CD1c-positive myeloid dendritic cell (primary cell): ENCODE data around the gene RAD54L2.
A peak's percentile ranks its signal among the peaks of the same experiment; 100 is the strongest.
"Not testable (repeated sequence)": the region's sequence is repeated elsewhere in the genome, so short reads cannot be mapped to it uniquely, and the experiment has no call there.

Experiments
- DNase-seq: peaks from one replicate; pipeline ENCODE4 v3.0.0-alpha.2; 2016; ENCODE audit errors: extremely low spot score

The RAD54L2 gene

DNA sequence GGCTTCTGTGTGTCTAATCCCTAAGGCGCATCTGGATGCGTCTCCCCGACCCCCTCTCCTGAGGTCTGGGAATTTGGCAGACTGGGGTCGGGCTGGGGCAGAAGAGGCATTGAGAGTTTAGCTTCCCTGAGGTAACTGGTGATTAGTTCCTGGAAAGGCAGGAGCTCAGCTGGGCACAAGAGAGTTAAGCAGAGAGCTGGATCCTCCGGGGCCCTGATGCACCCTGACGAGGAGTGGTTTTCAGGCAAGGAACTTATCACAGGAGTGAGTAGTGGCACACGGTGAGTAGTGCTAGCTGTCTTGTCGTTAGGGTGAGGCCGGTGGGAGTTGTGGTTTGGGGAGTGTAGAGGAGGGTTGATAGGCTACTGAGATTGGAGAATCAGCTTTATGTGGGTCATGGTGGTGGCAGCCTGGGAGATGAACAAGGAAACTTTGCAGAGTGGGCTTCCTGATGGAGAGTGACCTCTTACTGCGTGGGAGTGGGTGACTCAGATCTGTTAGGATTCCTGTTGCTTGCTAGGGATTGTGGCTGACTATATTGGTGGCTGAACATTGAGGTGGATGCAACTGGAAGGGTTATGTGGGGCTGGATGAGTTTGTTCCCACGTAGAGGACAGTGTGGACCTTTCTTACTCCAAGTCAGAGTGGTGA lies 897 bp downstream of the RAD54L2 start:
- DNase-seq: peak; percentile 72

DNA sequence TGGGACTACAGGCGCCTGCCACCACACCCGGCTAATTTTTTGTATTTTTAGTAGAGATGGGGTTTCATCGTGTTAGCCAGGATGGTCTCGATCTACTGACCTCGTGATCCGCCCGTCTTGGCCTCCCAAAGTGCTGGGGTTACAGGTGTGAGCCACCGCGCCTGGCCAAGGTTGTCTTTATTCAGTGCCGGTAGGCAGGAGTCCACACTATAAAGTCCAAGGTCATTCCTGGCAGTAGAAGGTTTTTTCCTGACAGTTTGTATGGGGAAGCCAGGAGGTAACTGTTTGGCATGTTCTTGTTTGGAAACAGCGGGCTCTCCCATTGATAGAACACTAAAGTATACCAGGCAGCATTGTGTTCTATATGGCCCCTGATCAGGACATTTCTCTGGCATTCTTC lies 4.1 kb downstream of the RAD54L2 start:
- DNase-seq: not testable (repeated sequence)

DNA sequence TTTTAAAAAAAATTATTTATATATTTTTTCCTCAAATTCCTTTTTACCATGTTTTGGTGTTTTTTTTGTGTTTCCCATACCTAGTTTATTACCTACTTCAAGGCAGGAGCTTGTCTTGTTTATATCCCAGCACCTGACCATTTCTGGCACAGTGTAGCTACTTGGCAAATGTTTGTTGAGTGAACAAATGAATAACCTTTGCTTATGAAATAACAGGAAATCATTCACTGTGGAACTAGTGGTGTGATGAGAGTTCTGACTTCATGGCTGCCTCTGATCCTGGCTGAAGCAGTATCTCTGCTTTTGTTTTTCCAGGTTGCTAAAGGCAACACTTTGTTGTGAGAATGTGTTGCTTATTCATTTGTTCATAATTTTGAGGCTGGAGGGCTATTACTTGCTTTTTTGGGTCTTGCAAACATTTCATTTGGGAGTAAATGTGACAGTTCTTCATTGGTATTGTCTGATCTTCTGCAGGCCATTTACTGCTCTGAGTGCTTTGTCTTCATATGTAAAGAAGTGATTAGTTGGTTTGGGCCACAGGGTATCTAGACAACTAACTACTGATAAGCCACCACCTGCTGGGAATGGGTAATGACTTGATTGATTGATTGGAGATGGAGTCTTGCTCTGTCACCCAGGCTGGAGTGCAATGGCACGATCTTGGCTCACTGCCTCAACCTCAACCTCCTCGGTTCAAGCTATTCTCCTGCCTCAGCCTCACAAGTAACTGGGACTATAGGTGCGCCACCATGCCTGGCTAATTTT lies 5.7 kb downstream of the RAD54L2 start:
- no peak for DNase-seq

DNA sequence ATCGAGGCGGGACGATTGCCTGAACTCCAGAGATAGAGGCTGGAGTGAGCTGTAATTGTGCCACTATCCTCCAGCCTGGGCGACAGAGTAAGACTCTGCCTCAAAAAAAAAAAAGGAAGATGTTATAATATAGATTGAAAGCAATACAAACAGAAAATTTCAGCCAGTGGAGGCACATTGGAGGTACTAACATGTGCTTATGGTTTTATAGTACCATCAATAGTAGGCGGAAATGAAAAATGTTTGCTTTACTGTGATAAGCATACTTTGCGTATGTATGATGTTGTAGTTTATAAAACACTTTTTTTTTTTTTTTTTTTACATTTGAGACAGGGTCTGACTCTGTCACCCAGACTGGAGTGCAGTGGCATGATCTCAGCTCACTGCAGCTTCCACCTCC lies 8.8 kb downstream of the RAD54L2 start:
- DNase-seq: no peak

DNA sequence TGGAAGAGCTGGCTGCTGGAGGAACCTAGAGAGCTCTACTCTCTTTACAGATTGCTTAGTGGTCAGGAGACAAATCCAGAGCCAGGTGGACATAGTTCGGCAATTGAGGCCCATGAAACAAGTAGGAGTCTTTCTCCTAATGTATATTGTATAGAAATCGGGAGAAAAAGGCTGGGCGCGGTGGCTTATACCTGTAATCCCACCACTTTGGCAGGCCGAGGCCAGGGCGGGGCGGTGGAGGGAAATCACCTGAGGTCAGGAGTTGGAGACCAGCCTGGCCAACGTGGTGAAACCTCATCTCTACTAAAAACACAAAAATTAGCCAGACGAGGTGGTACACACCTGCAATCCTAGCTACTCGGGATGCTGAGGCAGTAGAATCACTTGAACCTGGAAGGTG lies 10.8 kb downstream of the RAD54L2 start:
- no peak for DNase-seq

DNA sequence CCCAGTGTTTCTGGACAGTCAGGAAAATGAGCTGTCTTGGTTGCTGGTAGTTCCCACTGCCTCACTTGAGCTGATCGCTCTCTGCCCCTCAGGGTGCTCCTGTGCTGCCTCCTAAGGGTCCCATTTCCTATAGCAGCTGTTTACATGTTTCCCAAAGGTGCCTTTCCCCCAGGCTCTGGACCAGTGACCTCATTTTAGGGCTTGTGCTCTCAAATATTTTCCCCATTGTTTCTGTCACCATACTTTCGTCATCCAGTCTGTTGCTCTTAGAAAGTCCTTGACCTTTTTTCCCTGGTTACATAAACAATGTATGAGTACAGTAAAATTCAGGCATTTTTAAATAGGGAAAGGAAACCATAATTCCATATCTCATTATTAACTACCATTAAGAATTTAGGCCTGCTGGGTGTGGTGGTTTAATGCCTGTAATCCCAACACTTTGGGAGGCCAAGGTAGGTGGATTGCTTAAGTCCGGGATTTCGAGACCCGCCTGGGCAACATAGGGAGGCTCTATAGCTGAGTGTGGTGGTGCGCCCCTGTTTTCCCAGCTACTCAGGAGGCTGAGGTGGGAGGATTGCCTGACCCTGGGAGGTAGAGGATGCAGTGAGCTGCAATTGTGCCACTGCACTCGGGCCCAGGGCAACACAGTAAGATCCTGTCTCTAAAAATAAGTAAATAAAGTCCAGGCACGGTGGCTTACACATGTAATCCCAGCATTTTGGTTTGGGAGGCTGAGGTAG lies 11.7 kb downstream of the RAD54L2 start:
- no peak for DNase-seq

DNA sequence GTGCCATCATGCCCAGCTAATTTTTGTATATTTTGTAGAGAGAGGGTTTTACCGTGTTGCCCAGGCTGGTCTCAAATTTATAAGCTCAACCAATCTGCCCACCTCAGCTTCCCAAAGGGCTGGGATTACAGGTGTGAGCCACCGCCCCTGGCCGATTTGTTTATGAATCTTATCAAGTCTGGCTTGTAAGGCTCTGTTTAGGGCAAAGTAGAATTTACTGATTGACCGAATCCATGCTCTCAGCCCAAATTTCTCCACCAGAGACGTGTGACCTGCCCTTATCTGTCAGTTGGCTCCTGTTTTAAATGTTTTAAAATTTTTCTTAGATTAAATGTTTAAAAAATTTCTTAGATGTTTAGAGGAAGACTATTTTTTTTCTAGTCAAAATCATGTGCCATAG lies 19.5 kb downstream of the RAD54L2 start:
- no peak for DNase-seq

DNA sequence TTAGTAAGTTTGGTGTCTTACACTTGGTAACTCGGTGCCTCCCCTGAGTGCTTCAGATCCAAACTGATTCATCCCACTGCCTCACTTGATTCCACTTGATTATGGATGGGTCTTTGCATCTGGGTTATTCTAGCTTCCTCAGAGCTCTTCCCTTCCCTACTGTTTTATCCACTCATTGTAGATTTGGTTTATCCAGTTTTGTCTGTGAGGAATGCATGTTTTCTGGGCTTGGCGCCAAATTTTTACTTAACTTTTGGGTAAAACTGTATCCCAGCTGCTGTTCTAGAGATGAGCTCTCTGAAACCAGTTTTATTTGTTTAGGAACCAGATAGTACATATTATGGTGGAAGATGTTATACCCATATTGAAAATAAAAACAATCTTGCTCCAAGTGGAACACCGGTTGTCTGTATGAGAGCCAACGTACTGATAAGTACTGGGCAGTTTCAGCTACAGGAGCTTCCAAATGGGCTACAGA lies 20.9 kb downstream of the RAD54L2 start:
- no peak for DNase-seq

DNA sequence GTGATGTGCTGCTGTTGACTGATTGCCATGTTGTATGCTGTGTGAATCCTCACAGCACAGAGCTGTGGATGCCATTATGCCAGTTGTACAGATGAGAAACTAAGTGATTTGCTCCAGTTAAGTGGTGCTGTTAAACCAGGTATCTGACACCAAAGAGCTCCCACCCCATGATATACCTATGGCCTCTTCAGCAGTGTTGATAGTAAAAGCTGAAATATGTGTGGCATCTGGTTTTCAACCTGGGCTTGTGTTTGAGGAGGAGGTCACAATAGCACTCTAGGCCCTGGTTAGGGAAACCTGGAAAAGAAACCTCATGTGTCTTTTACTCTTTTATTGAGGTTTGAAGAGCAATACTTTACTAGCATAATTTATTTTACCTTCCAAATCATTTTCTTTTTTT lies 21.4 kb downstream of the RAD54L2 start:
- DNase-seq: no peak

DNA sequence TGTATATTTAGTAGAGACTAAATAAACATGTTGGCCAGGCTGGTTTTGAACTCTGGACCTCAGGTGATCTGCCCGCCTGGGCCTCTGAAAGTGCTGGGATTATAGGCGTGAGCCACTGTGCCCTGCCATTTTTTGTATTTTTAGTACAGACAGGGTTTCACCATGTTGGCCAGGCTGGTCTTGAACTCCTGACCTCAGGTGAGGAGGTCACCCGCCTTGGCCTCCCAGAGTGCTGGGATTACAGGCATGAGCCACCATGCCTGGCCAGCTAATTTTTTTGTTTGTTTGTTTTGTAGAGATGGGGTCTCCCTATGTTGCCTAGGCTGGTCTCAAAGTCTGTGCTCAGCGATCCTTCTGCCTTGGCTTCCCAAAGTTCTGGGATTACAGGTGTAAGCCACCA lies 23.9 kb downstream of the RAD54L2 start:
- not testable (repeated sequence) for DNase-seq

DNA sequence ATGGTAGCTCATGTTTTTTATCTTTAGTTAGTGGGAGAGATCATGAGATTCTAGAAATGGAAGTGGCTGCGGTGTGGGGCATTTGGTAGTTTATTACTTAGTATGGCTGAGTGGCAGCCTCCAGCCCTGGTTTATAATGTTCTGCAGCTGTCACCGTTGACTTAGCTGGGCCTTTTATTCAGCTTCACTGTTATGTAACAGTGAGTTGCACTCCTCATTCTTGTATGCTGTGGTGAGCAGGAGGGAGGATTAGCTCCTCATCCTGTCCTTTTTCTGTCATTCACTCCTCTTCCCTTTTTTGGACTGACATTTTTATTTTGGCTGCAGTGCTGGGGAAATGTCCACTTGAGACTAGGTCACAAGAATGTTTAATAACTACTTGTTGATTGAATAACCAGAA lies 29.5 kb downstream of the RAD54L2 start:
- no peak for DNase-seq

DNA sequence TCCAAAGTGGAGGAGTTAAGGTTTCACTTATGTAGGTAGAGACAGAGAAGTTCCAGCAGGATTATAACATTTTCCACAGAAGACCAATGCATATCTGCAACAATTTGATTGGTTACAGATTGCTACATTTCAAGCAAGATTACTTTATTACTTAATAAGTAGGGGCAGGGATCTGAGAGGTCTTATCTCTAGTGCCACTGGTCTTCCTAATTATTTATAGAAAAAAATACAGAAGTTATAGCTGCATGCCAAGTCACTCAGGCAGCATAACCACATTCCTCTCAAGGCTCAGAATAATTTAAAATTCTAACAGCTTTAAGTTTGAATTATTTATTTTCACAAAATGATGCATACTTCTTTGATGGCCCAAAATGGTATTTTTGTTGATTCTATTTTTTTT lies 30.5 kb downstream of the RAD54L2 start:
- DNase-seq: no peak

DNA sequence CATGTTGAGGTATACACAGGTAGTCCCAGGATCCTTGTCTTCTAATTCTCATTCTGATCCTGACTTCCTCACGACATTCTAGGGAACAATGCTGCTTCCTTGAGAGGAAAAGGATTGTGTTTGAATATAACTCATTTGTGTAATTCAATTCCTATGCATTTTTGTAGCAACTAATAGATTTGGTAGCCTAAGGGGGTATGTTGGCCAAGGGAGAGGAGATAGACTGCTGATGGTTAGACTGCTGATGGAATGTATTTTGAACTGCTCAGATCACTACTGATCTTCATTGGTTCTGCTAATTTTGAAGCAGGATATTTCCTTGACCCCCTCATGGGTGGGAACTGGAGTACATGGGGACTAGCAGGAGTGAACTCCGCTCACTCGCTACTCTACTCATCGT lies 39.7 kb downstream of the RAD54L2 start:
- DNase-seq: no peak

DNA sequence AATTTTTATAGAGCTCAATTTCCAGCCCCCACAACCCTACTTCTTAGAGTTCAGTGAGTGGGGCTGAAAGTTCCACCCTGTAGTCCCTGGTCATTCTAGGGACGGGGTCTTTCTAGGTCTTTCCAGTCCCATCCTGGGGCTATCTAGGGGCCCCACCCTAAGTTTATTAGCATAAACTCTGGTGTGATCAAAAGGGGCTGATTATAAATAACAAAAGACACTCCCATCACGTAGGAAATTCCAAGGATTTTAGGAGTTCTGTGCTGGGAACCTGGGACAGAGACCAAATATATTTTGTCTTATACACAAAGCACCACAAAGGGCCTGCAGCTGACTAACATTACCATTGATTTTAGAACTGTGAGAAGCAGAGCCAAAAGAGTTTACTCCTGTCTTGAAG lies 41.9 kb downstream of the RAD54L2 start:
- no peak for DNase-seq

DNA sequence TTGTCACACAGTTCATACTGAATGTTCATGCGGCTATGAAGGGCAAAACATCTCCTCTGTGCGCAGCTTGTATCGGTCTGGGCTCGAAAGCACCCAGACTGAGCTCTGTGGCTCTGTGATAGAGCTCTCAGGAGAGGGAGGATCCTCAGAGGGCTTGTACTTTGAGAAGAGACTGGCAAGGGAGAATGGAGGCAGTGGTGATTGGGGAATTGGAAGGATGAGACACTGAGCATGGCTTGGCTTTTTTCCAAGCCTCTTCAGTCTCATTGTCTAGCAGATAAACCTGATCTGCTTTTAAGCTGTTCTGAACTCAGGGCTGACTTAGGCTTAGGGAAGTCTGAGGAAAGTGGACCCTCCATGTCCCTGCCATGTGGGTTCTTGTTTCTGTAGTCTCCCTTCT lies 43.0 kb downstream of the RAD54L2 start:
- no peak for DNase-seq

DNA sequence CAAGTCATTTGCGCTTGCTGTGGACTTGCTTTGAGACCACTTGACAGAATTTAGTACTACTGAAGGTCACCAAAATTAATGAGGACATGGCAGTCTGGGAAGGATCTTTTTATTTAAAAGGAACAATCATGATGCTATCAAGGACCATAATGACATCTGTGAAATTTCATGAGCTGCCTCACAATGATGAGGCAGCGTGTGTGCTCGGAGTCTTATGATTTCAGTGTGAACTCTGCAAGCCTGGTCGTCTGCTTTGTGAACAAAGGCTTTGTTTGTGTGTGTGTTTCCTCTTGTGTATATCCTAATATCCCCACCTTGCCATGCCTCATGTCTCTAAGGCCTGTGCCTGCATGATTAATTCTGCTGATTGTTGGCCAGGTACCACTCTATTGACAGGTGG lies 46.7 kb downstream of the RAD54L2 start:
- no peak for DNase-seq

DNA sequence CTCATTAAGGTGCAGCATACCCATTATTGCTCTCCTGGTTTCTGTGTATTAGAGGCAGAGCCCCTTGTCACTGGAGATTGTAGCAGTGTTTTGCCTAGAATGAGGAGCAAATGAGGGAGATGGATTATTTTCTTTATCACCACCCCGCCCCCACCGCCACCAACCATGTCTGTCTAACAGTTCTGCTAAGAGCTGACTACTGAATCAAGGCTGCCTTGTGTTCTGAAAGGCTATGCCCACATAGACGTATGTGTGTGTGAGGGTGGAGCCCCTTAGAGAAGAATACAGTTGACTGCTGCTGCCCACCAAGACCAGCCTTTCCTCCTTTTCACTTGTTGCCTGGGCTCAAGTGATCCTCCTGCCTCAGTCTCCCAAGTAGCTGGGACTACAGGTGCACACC lies 47.4 kb downstream of the RAD54L2 start:
- DNase-seq: no peak
